Upper lobe of left lung (tissue), 6 donors: ENCODE results near the gene PEX26. TPM values are rescaled to one million over a fixed set of nuclear protein-coding genes. Genes with fewer than 3 reads are reported as not detected.

ENCODE experiments used
- ATAC-seq, 2 donors: fragments of 200-7000 bp; cut with Tn5 transposase; one replicate each; pipeline ENCODE4 v1.9.1; 2022; ENCODE audit warnings: mild to moderate bottlenecking in 2 of 2, moderate library complexity in 2 of 2; ENCODE audit not compliant: low FRiP score in 2 of 2
- DNase-seq, 2 donors: peaks; one replicate each; pipeline ENCODE4 v3.0.0-alpha.2; 2019 to 2020
- H3K27ac ChIP-seq, 4 donors: fragments of 200-600 bp; sonication (generic); one replicate each; pipeline ENCODE4 v1.5.1; 2016 to 2019
- H3K27me3 ChIP-seq, 4 donors: fragments of 200-600 bp; sonication (generic); one replicate each; pipeline ENCODE4 v1.5.1; 2017 to 2019
- H3K36me3 ChIP-seq, 4 donors: fragments of 200-600 bp; sonication (generic); one replicate each; pipeline ENCODE4 v1.5.1; 2016 to 2019
- H3K4me1 ChIP-seq, 4 donors: fragments of 200-600 bp; sonication (generic); one replicate each; pipeline ENCODE4 v1.5.1; 2018 to 2019
- H3K4me3 ChIP-seq, 4 donors: fragments of 200-600 bp; sonication (generic); one replicate each; pipeline ENCODE4 v1.5.1; 2017 to 2019; ENCODE audit warnings: mild to moderate bottlenecking in 2 of 4, moderate library complexity in 1 of 4
- H3K9me3 ChIP-seq, 4 donors: fragments of 200-600 bp; sonication (generic); one replicate each; pipeline ENCODE4 v1.5.1; 2018 to 2019
- CTCF ChIP-seq, 6 experiments: fragments of 450-650 bp in 4 of 6; fragments of 200-600 bp in 2 of 6; sonication (generic) in 2 of 6; IDR thresholded peaks; one replicate each; pipeline ENCODE4 v1.5.1; 2016 to 2019; ENCODE audit warnings: antibody characterized with exemption in 6 of 6
- EP300 ChIP-seq, 4 donors: sonication (generic); formaldehyde crosslinking; IDR thresholded peaks; one replicate each; pipeline ENCODE4 v1.5.1; 2017; ENCODE audit warnings: antibody characterized with exemption in 4 of 4, control low read depth in 2 of 4
- POLR2A ChIP-seq, 4 donors: fragments of 450-650 bp; IDR thresholded peaks; one replicate each; pipeline ENCODE4 v1.5.1; 2016 to 2017; ENCODE audit warnings: antibody characterized with exemption in 4 of 4, mild to moderate bottlenecking in 2 of 4
- POLR2AphosphoS5 ChIP-seq, 2 donors: sonication (generic); formaldehyde crosslinking; IDR thresholded peaks; one replicate each; pipeline ENCODE4 v1.5.1; 2017; ENCODE audit warnings: antibody characterized with exemption in 2 of 2
- WGBS, 2 donors: methylation state at CpG; one replicate each; pipeline ENCODE4 v1.1.5; 2017 to 2018; 5-methylcytosine and 5-hydroxymethylcytosine counted together
- total RNA-seq, 6 donors: library from RNA; depleted of rRNA in 4 of 6; stranded (reverse); fragments of >200 nt in 4 of 6; gene quantifications; one replicate each; pipeline versions ENCODE4 v1.1.0 to v1.2.1, GENCODE V29; 2016 to 2021
- donor health status: DM: no; HTN: no; CAD: no; lungs with moderate emphysema.
- donor health status: DM: no; HTN: yes; CAD: no; lungs with severe emphysema.

Gene PEX26
- total RNA-seq, 6 donors from 2014 or later, result 17.2 to 42.1 (median 32.9) TPM

- peaks cover 0 to 5% (median 1%) of the 10 kb centered on the region in 4 donors for H3K4me1 ChIP-seq
- H3K27me3 ChIP-seq, result no peaks in the 10 kb centered on the region
- 58 to 60% methylated on average over 7 of the region's 7 CpGs for WGBS, 2 donors
- peak overlapping the region; percentile 78 to 93 (median 84) for H3K27ac ChIP-seq
- ATAC-seq (peak in 1 of 2 donors; percentile 16), DNase-seq (no peak)
- TF ChIP-seq POLR2A (IDR thresholded peaks at IDR 0.05), result no peak
- no peaks in the 10 kb centered on the region for H3K9me3 ChIP-seq
- peak overlapping the region in 3 of 4 donors; percentile 17 to 39 (median 35) for H3K4me3 ChIP-seq
- H3K36me3 ChIP-seq, result peaks cover 7 to 44% (median 28%) of the 10 kb centered on the region in 4 donors
These were observed 13.7 kb downstream of the PEX26 start for GRCh38 chr22:18091478-18091877.

GRCh38 chr22:18091916-18092526 is 14.2 kb downstream of the PEX26 start:
- Histone ChIP-seq H3K27me3 (no peaks in the 10 kb centered on the region), H3K4me3 (peak overlapping the region in 3 of 4 donors; percentile 17 to 39 (median 35)), H3K27ac (peak overlapping the region; percentile 78 to 93 (median 84)), H3K4me1 (peaks cover 0 to 5% (median 1%) of the 10 kb centered on the region in 4 donors), H3K9me3 (no peaks in the 10 kb centered on the region), H3K36me3 (peaks cover 7 to 39% (median 24%) of the 10 kb centered on the region in 4 donors)
- peak in 1 of 2 donors; percentile 90 for DNase-seq
- 32 to 57% methylated on average over 18 to 22 of the region's 22 CpGs for WGBS, 2 donors
- peak; percentile 67 to 94 for ATAC-seq
- TF ChIP-seq POLR2AphosphoS5 (IDR thresholded peaks at IDR 0.05) (peak in 1 of 2 donors; percentile 24), POLR2A (IDR thresholded peaks at IDR 0.05) (no peak)

DNA sequence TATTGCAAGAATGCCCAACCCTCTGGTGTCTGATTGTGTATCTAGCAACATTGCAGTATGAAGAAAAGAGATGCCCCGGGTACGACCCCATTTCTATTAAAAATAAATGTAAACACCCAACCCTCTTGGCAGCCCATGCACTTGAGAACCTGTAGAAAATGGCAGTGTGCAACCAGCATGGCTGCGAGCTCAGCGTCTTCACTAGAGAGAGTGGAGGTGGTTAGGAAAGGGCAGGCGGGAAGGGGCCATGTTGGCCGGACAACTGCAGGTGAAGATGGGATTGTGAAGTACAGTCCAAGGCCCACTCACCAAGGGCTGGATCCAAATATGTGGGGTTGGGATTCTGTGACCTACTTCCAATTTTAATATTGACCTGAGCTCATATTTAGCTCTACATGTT is 15.9 kb downstream of the PEX26 start:
- 93% methylated on average over 6 of the region's 6 CpGs for WGBS, 2 donors
- no peaks in the 10 kb centered on the region for H3K9me3 ChIP-seq
- H3K27me3 ChIP-seq, result no peaks in the 10 kb centered on the region
- DNase-seq (no peak), ATAC-seq (no peak)
- peaks cover 0 to 23% (median 8%) of the 10 kb centered on the region in 4 donors for H3K36me3 ChIP-seq
- TF ChIP-seq CTCF (IDR thresholded peaks at IDR 0.05) (no peak), POLR2AphosphoS5 (IDR thresholded peaks at IDR 0.05) (no peak), EP300 (IDR thresholded peaks at IDR 0.05) (no peak), POLR2A (IDR thresholded peaks at IDR 0.05) (no peak)
- H3K4me1 ChIP-seq, result peaks cover 0 to 5% (median 1%) of the 10 kb centered on the region in 4 donors
- H3K27ac ChIP-seq, result no peak overlapping the region
- H3K4me3 ChIP-seq, result no peak overlapping the region

DNA sequence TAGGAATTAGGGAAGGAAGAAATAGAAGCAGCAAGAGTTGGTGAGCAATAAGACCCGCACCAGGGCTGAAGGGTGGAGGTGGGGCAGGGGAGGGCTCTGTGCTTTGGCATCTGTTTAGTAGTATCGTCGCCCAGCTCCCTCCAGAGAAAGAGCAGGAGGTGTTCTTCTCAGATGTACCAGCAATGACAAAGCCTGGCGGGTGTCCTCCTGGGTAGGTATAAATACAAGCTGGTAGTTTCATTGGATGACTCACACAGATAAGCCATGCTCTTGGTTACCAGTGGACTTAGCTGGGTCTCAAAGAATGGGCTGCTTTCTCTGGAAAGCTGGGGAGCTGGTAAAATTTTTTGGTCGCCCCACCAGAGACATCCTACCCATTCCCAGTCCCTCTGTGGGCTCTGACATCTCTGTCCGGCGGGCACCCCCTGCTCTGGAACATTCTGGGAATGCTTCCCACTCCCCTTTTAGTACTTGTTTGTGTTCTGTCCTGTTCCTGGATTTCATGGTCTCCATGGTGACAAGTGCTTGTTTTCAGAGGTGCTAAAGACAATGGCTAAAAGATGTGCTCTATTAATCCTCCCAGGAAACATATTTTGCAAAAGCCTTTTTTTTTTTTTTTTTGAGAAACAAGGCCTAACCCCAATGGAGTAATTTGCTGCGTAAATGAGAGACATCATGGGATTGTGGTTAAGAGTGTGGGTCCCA is 17.5 kb downstream of the PEX26 start:
- H3K27me3 ChIP-seq, result no peaks in the 10 kb centered on the region
- ATAC-seq, result no peak
- no peak for DNase-seq
- 92 to 93% methylated on average over 8 of the region's 8 CpGs for WGBS, 2 donors
- peaks cover 0 to 12% (median 0%) of the 10 kb centered on the region in 4 donors for H3K36me3 ChIP-seq
- no peaks in the 10 kb centered on the region for H3K9me3 ChIP-seq
- H3K4me1 ChIP-seq, result peaks cover 0 to 5% (median 1%) of the 10 kb centered on the region in 4 donors
- H3K4me3 ChIP-seq, result no peak overlapping the region
- no peak for TF ChIP-seq POLR2AphosphoS5 (IDR thresholded peaks at IDR 0.05)
- no peak for TF ChIP-seq EP300 (IDR thresholded peaks at IDR 0.05)
- no peak for TF ChIP-seq POLR2A (IDR thresholded peaks at IDR 0.05)
- TF ChIP-seq CTCF (IDR thresholded peaks at IDR 0.05), result no peak
- H3K27ac ChIP-seq, result no peak overlapping the region

DNA sequence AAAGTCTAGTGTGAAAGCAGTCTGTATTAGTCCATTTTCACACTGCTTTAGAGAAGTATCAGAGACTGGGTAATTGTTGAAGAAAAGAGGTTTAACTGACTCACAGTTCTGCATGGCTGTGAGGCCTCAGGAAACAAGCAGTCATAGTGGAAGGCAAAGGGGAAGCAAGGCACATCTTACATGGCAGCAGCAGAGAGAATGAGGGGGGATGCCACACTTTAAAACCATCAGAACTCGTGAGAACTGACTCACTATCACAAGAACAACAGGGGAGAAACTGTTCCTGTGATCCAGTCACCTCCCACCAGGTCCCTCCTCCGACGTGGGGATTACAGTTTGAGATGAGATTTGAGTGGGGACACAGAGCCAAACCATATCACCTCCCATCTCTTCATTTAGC is 19.0 kb downstream of the PEX26 start:
- no peak for DNase-seq
- H3K4me3 ChIP-seq, result no peak overlapping the region
- H3K9me3 ChIP-seq, result no peaks in the 10 kb centered on the region
- 56% methylated on average over 3 of the region's 3 CpGs for whole genome bisulfite sequencing, 2 donors
- no peak overlapping the region for H3K27ac ChIP-seq
- no peak for ATAC-seq
- no peaks in the 10 kb centered on the region for H3K27me3 ChIP-seq
- no peaks in the 10 kb centered on the region for H3K4me1 ChIP-seq
- H3K36me3 ChIP-seq, result peaks cover 0 to 4% (median 0%) of the 10 kb centered on the region in 4 donors
- TF ChIP-seq POLR2AphosphoS5 (IDR thresholded peaks at IDR 0.05), result no peak

DNA sequence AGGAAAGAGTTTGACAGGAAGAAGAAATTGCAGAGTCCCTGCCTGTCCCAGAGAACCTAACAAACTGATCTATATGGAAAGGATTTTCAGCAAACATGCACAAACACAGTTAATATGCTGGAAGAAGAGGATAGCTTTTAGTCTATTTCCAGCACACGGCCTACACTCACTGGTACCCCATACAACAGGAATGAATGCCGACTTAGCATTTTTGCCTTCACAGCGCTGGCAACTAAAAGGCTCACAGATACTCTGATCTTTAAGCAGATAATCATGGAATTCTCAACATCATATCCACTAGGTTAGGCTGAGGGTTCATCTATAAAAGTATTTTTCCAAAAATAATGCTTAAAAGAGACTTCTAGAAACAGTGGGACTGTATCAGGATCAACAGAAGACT is 23.0 kb downstream of the PEX26 start:
- no peaks in the 10 kb centered on the region for H3K27me3 ChIP-seq
- H3K9me3 ChIP-seq, result no peaks in the 10 kb centered on the region
- no peak for ATAC-seq
- no peak for DNase-seq
- TF ChIP-seq EP300 (IDR thresholded peaks at IDR 0.05), result no peak
- TF ChIP-seq POLR2AphosphoS5 (IDR thresholded peaks at IDR 0.05), result no peak
- TF ChIP-seq POLR2A (IDR thresholded peaks at IDR 0.05), result no peak
- no peak for TF ChIP-seq CTCF (IDR thresholded peaks at IDR 0.05)
- no peaks in the 10 kb centered on the region for H3K4me1 ChIP-seq
- no peak overlapping the region for H3K27ac ChIP-seq
- peaks cover 0 to under 1% (median 0%) of the 10 kb centered on the region in 4 donors for H3K36me3 ChIP-seq
- no peak overlapping the region for H3K4me3 ChIP-seq
- WGBS, 2 donors, result 91 to 97% methylated on average over 3 of the region's 3 CpGs
